Measurements from ENCODE around the gene PTCD1.
A peak's percentile ranks its signal among the peaks of the same experiment; 100 is the strongest.
"Not testable (repeated sequence)": the region's sequence is repeated elsewhere in the genome, so short reads cannot be mapped to it uniquely, and the experiment has no call there.

PTCD1 gene

DNA sequence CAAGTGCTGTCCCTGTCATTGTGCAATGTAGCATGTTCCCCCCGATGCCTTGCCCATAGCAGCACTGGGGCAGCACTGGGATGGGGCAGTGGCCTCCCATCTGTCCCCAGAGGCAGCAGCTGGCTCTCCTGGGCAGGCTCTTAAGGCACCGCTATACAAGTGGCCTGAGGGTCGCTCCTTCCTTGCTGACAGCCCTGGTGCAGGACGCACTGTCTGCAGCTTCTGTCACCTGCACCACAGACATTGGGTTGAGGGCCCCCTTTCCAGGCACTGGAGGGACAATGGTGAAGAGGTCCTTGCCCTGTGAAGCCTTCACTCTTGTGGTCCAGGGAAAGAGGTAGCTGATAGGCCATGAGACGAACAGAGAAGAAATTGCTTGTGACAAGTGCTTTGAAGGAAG is 10.7 kb upstream of the PTCD1 start:
- no peak for DNase-seq

DNA sequence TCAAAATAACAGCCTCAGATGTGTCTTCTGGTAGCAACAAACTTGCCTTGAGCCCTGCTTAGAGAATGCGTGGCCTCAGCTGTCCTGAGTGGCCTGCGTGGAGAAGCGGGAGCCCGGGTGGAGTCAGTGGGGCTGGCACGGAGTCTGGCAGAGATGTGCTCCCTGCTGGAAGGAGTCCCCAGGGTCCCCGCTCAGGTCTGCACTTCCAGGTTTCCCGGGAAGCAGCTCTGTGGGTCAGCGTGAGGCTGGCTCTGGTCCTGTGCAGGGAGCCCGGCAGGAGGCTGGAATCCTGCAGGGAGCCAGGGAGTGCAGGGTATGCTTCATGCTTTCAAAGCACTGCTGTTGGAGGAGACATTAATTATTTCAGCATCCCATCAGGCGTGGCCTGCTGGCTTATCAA is 10.3 kb upstream of the PTCD1 start:
- DNase-seq, result no peak

DNA sequence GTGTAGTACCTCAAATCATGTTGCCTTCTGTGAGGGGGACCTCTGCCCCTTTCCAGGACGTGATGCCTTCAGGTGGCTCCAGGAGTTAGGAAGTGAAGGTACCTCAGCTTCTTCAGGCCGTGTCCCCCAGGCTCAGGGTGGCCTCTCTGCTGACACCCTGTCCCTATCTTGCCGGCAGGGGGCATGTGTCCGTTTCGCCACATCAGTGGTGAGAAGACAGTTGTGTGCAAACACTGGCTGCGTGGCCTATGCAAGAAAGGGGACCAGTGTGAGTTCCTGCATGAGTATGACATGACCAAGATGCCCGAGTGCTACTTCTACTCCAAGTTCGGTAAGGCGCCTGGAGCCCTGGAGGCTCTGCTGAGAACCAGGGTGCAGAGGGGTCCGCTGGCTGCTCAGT is 9.3 kb upstream of the PTCD1 start:
- DNase-seq, result no peak

DNA sequence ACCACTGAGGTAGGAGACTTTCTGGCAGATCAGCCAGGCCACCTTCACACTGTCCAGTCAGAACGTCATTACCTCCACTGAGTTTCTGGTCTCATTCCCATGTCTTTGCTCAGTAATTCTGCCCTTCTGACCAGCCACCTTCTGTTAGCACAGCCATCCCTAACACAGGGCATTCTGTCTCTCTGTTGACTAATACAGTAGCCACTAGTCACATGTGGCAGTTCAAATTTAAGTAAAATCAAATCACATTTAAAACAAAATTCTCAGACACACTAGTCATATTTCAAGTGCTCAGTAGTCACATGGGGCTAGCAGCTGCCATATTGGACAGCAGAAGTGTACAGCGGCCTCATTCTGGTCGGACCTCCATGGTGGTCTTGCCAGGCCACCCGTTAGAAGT is 7.5 kb upstream of the PTCD1 start:
- DNase-seq, result no peak

- DNase-seq, result no peak
Measured at GRCh38 chr7:99440195-99440594, 1.6 kb upstream of the PTCD1 start.

- DNase-seq, result no peak
Measured at GRCh38 chr7:99437946-99438572, 539 bp downstream of the PTCD1 start.

- DNase-seq, result no peak
Measured at GRCh38 chr7:99433158-99433557, 5.4 kb downstream of the PTCD1 start.

DNA sequence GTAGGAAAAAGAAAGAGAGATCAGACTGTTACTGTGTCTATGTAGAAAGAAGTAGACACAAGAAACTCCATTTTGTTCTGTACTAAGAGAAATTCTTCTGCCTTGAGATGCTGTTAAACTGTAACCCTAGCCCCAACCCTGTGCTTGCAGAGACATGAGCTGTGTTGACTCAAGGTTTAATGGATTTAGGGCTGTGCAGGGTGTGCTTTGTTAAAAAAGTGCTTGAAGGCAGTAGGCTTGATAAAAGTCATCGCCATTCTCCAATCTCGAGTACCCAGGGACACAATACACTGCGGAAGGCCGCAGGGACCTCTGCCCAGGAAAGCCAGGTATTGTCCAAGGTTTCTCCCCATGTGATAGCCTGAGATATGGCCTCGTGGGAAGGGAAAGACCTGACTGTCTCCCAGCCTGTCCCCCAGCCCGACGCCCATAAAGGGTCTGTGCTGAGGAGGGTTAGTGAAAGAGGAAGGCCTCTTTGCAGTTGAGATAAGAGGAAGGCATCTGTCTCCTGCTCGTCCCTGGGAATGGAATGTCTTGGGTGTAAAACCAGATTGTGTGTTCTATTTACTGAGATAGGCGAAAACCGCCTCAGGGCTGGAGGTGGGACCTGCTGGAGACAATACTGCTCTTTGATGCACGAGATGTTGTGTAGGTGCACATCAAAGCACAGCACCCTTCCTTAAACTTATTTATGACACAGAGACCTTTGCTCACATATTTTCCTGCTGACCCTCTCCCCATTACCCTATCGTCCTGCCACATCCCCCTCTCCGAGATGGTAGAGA is 6.7 kb downstream of the PTCD1 start:
- not testable (repeated sequence) for DNase-seq

- no peak for DNase-seq
Measured at GRCh38 chr7:99429756-99430155, 8.8 kb downstream of the PTCD1 start.

- no peak for DNase-seq
Measured at GRCh38 chr7:99428972-99429566, 9.5 kb downstream of the PTCD1 start.

DNA sequence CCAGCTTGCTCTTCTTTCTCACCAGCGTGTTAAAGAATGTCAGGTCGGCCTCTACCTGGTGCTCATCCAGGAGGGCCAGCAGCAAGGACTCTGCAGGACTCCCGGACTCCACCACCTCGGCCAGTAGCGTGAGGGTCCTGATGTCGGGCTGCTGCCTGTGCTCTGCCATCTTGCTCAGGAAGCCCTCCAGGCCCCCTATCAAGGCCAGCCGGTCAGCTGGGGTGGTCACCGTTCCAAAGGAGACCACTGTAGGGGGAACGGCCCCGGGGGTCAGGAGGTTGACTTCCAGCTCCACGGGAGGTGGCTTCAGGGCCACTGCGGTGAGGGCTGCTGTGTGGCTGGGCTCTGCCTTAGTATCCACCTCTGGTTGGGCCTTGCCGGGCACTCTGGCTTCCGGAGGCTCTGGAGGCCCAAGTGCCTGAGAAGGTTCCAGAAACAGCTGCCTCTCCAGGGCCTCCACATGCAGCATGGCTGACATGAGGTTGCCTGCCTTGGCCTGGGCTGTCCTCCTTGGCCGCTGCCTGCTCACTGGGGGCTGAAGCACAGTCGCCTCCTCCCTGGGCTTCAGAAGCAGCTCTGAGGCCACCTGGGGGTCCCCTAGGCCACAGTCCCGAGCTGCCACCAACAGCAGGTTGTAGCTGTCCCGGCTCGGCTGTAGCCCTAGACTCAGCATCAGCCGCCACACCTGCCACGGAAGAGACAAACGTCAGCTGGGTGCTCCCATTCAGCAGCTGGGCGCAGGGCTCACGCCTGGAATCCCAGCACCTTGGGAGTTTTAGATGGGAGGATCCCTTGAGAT is 13.5 kb downstream of the PTCD1 start:
- no peak for DNase-seq

DNA sequence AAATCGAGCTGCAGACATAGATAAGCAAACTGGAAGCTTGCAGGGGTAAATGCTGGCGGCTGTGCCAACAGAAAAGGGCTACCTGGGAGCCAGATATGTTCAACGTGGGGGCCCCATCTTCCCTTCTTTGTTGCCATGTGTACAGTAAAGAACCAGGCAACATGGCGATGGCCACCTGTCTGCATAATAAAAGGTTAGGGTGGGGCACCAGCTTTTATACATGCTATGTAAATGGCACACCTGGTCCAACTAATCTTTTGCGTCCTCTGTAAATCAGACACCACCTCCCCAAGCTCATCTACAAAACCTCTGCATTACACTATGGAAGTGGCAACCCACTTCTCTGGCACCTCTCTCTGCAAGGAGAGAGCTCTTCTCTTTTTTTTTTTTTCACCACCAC is 16.0 kb downstream of the PTCD1 start:
- DNase-seq, result no peak

DNA sequence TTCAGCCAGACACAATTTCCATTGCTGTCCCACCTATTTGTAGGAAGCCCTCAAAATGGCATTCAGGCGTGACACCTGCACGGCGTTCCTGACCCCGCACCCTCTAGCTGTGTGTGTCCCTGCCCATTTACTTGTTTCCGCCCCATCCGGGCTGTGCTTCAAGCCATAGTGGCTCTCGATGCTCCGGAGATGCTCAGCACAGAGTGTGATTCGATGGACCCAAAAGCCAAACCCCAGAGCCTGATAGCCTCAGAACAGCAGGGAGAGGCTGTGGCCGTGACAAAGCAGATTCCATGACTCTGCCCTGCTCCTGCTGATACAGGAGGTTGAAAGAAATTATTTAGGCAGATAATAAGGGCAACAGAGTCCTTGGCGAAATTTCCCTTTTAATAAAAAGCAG is 16.4 kb downstream of the PTCD1 start:
- DNase-seq, result no peak

GRCh38 chr7:99420986-99421385 is 17.6 kb downstream of the PTCD1 start:
- DNase-seq, result no peak

DNA sequence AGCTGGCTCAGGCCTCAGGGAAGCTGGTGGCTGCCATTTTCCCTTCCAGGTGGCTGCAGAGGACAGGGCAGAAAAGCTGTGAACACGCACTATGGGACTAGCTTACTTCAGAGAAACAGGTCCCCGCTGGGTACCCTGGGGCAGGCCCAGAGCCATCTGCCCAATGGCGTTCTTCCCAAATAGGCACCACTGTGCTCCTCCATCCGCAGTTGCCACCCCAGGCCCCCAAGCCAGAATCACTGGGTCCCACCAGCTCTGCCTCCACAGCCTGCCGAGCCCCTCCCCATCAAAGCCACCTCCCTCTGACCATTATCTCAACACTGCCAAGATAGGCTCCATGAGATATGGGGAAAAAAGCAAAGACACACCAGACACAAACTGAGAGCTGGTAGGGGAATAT is 18.4 kb downstream of the PTCD1 start:
- DNase-seq, result no peak

DNA sequence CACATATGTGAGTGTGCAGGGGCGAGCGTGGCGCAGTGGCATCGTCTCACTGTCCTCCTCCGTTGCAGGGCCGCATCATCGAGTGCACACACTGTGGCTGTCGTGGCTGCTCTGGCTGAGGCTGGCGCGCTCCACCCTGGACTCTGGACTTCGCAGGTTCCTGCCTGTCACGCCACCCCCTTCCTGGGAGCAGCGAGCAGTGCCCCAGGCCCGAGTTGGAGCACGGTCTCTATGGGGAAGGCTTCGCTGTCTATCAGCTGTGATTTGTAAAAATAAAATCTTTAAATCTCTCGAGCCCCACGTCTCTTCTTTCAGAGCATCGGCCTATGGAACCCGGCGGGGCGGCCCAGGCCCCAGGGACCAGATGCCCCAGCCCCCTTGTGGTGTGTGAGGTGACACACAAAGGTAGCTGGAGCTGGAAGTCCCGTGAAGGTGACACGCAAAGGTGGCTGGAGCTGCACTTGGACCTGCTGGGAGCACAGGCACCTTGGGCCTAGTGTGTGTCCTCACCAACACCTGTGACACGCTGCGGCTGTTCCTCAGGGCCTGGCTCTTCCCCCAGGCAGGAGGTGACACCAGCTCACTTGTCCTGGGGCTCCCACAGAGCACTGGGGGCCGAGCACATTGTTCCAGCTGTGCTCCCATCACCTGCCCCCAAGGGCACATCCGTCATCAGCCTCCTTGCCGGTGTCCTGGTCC is 19.1 kb downstream of the PTCD1 start:
- no peak for DNase-seq

DNA sequence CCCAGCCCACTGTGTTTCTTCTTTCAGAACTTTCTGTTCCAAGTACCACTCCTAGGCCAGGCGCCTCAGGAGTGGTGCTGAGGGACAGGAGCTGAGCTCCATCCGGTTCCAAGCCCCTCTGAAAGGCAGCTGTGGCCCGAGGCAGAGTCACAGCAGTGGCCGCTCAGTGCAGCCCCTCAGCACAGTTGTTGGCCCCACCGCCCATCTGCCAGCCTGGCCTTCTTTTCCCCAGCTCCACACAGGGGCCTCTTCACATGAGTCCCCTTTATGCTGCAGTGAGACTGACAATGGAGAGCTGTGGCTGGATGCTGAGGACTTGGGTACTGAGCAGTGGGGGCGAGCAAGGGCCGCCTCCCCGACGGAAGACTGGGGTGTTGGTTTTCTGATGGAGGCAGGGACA is 20.3 kb downstream of the PTCD1 start:
- no peak for DNase-seq

DNA sequence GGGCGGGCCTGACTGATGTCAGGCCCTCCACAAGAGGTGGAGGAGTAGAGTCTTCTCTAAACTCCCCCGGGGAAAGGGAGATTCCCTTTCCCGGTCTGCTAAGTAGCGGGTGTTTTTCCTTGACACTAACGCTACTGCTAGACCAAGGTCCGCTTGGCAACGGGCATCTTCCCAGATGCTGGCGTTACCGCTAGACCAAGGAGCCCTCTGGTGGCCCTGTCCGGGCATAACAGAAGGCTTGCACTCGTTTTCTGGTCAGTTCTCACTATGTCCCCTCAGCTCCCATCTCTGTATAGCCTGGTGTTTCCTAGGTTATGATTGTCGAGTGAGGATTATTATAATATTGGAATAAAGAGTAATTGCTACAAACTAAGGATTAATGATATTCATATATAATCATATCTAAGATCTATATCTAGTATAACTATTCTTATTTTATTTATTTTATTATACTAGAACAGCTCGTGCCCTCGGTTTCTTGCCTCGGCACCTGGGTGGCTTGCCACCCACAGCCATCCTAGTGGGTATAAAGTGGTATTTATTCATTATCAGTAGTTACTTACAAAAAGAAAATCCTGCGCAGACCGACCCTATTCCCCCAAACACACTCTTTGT is 23.0 kb downstream of the PTCD1 start:
- DNase-seq, result not testable (repeated sequence)

DNA sequence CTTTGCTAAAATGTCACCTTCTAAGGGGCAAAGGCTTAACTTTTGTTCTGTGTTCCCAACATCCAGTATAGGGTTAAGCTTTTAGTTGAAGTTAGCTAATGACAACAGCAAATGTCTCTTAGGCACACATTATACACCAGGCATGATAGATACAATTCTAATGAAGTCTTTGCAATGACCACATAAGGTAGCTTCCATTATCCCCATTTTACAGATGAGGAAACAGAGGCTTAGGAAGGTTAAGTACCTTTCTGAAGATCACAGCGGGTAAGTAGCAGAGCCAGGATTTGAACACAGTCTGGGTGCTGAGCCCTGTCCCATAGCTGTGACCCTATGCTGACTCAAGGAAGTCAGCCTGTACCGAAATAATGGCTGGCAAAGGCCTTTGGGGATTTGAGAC is 28.0 kb downstream of the PTCD1 start:
- DNase-seq, result no peak

DNA sequence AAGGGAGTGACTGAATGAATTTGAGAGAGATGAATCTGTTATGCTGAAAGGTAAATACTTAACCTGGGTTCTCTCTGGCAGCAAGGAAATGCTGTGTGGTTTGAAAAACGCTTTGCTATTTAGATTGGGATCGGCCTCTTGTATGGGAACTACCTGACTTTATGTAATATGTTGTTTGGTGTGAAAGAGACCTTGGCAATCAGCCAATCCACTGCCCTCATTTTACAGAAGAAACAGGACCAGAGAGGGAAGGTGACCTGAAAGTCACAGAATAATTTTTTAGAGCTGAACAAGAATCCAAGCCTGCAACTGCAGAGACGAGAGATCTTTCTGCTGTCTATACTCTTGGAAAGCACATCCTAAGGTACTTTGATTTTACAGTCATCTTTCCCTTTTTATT is 28.8 kb downstream of the PTCD1 start:
- DNase-seq, result no peak

DNA sequence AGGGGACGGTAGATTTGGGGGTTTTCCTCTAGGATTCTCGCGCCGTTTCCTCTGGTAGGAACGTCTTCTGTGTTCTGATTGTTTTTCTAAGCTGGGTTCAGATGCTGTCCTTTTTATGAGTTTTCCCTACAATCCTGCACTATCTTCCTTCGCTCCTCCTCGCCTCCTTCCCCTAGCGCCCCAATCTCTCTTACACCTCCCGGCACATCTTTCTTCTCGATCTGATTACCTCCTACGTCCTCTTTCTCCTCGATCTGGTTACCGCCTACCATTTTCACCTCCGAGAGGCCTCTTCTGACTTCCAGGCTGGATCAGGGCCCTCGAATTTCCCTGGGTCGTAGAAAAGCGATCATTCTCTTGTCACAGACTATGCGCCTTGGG is 29.4 kb downstream of the PTCD1 start:
- DNase-seq, result no peak

- peak; percentile 93 for DNase-seq
Measured at GRCh38 chr7:99408379-99409191, 30.0 kb downstream of the PTCD1 start, which contains the start of the genes BUD31 and PDAP1. TSS of gene BUD31 (plus strand) at chr7:99408969. CDS start at chr7:99411093, 2,124 bp downstream. TSS of gene PDAP1 (minus strand) at chr7:99408597. CDS start at chr7:99408548, 49 bp downstream.
